ENCODE data around the gene GNPTG.
A peak's percentile ranks its signal among the peaks of the same experiment; 100 is the strongest.

The GNPTG gene

DNA sequence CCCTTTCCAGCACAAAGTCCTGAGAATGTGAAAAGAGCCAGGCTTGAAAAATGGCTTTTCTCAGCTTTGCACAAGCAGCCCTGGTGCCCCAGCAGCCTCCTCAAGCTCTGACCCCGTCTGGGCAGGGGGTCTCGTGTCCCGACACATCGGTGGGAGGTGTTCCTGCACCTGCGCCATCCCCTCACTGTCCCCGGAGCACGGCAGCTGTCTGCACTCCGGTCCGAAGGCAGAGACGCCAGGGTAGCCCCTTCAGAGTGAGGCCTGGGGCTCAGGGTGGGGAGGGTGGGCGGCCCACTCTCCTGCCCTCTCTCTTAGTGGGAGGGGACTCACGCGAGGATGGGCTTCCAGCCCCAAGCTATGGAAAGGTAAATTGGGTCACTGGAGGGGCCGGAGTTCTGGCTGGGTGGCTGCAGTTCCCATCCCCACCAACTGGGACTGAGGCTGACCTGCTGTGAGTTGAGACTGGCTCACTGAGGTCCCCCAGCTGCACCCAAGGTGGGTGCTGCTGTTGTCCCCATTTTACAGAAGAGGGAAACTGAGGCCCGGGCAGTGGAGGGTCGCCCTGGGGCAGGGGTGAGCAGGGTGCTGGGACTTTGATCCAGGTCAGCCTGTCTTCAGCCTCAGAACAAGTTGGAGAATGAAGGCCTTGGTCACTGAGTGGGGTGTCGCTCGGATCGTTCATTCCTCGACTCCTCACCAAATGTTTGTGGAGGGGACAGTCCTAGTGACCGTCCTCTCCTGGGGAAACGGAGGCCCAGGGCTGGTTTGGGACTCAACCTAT is 20.6 kb upstream of the GNPTG start:
- no peak for DNase-seq (ENCODE audit: low read depth)
- peak overlapping the region; percentile 59 for H3K4me3 ChIP-seq (ENCODE audit: low read depth, low read length)
- TF ChIP-seq, protein P1, sequence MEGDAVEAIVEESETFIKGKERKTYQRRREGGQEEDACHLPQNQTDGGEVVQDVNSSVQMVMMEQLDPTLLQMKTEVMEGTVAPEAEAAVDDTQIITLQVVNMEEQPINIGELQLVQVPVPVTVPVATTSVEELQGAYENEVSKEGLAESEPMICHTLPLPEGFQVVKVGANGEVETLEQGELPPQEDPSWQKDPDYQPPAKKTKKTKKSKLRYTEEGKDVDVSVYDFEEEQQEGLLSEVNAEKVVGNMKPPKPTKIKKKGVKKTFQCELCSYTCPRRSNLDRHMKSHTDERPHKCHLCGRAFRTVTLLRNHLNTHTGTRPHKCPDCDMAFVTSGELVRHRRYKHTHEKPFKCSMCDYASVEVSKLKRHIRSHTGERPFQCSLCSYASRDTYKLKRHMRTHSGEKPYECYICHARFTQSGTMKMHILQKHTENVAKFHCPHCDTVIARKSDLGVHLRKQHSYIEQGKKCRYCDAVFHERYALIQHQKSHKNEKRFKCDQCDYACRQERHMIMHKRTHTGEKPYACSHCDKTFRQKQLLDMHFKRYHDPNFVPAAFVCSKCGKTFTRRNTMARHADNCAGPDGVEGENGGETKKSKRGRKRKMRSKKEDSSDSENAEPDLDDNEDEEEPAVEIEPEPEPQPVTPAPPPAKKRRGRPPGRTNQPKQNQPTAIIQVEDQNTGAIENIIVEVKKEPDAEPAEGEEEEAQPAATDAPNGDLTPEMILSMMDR (IDR thresholded peaks at IDR 0.05; ENCODE audit: insufficient read depth, low read depth, low read length, missing control alignments): no peak

DNA sequence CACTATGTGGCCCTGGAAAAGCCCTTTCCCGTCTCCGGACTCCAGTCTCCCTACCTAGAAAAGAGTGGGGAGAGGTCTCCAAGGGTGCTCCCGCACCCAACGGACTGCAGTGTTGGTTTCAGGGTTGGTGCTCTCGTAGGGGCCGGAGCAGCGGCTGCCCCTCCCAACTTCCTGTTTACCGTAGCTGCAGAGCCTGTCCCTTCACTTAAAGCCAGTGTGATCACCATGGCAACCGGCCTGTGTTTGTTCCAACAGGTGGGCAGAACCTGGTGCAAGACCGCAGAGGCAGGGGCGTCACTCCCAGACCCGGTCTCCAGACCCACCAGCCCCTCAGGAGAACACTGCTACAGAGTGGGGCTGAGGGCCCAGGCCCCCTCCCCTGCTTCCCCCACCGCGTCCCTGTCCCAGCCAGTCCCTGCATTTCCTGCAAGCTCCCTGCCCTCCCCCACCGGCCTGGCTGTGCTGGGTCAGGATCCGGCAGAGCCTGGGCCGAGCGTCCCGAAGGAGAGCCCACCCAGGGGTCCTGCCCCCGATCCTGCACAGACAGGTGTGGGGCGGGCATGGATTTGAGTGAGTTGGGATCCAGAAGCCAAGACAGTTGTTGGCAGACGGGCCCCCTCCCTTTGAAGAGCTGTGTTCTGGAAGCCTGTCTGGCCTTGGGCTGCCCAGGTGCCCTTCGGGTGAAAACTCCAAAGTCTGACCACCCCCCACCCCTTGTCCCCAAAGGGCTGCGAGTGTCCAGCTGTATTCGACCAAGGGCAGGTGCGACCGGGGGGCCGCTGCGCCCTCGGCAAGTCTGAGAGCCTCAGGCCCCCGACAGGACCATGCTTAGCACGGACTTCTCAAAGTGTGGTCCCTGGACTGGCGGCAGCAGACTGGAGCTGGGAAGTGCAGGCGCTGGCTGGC is 19.8 kb upstream of the GNPTG start:
- DNase-seq (ENCODE audit: low read depth): peak; percentile 94
- TF ChIP-seq, protein P1 (IDR thresholded peaks at IDR 0.05; ENCODE audit: insufficient read depth, low read depth, low read length, missing control alignments): no peak
- peak overlapping the region; percentile 59 for H3K4me3 ChIP-seq (ENCODE audit: low read depth, low read length)

DNA sequence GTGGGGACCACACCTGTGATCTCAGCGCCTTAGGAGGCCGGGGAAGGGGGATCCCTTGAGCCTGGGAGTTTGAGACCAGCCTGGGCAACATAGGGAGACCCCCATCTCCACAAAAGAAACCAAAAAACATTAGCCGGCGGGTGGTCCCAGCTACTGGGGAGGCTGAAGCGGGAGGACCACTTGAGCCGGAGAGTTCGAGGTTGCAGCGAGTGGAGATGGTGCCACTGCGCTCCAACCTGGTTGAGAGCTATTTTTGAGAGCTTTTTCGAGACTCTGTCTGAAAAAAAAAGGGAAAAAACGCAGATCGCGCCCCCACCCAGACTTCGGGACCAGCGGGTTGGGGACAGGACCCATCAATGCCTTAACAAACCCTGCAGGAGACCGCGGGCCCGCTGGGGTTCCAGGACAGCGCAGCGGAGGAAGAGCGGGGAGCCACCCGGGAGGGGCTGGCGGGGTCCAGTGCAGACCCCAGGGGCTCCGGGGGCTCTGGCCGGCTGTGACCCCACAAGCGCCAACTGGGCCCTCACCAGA is 19.0 kb upstream of the GNPTG start:
- no peak for DNase-seq (ENCODE audit: low read depth)
- H3K4me3 ChIP-seq (ENCODE audit: low read depth, low read length): no peak overlapping the region

DNA sequence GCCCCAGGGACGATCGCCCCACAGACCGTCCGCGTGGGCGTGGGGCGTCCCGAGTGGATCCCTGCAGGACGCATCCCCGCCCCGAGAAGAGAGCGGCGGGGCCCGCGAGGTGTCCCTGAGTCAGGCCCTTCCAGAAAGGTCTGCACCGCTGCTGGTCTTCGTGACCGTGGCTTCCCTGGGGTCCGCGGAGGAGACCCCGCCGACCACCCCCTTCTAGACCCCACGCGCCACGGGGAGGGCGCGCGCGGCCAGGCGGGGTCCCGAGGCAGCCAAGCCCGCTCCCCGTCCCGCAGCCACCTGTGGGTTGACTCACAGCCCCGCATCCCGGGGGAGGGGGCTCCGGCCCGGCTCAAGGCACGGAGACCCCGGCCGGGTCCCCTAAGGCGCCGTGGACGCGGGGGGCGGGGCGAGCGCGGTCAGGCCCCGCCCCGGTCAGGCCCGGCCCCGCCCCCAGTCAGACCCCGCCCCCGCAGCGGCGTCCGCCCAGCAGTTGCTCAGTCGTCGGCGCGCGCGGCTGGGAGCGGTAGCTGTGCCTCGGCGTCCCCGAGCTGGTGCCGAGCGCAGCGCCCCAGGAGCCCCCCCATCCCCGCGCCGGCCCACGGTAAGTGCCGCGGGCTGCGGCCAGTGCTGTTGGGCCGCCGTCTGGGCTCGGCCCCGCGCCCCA is 18.4 kb upstream of the GNPTG start, which contains the start of gene BAIAP3:
Gene BAIAP3, plus strand, starts transcription at position 497 of the 664 bp plus-strand sequence. CDS start 4,905 bp downstream, outside the sequence.
- H3K4me3 ChIP-seq (ENCODE audit: low read depth, low read length): no peak within 1 kb of the TSS; the same call in 1 of the 2 replicates
- TF ChIP-seq, protein P1 (IDR thresholded peaks at IDR 0.05; ENCODE audit: insufficient read depth, low read depth, low read length, missing control alignments): no peak
- DNase-seq (ENCODE audit: low read depth): peak; percentile 52

More for the DNA sequence above, 19.0 kb upstream of the GNPTG start:
- TF ChIP-seq, protein P1 (IDR thresholded peaks at IDR 0.05; ENCODE audit: insufficient read depth, low read depth, low read length, missing control alignments): no peak

DNA sequence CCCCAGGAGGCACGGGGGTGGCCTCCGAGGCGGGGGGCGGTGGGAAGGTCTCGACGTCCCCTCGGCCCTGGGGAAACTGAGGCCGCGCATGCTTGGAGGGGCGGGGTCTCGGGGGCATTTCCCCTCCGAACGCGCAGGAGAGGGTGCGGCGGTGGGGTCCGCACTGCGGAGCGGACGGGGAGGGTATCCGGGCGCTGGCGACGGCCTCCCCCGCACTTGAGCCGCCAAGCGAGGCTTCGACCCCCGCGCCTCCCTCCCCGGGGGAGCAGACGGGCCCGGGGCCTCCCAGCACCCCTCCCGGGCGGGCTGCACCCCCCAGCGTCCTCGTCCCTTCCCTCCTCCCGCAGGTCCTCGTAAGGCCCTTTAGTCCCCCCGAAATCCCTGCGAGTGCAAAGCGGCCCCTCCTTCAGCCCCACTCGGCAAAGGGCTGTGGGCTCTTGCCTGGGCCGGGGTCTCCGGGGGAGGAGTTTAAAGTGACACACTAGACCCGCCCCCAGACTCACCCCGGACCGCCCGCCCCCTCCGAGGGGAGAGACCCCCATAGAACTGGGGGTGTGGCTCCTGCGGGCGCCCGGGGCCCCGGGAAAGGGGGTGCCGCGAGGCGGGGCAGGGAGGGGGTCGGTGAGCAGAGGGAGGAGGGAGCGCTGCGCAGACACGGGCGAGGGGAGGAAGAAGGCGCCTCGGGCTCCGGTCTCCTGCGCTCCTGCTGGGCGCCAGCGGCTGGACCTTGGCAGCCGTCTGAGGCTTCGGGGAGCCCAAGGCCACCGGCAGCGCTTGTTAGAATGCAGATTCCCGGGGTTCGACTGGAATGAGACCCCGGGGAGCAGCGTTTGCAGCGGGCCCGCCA is 17.7 kb upstream of the GNPTG start:
- TF ChIP-seq, protein P1 (IDR thresholded peaks at IDR 0.05; ENCODE audit: insufficient read depth, low read depth, low read length, missing control alignments): no peak
- no peak overlapping the region; the same call in 1 of the 2 replicates for H3K4me3 ChIP-seq (ENCODE audit: low read depth, low read length)
- no peak for DNase-seq (ENCODE audit: low read depth)
